HS-5 (cell line): ENCODE data around the gene ICOS.
"Not testable (repeated sequence)": the region's sequence is repeated elsewhere in the genome, so short reads cannot be mapped to it uniquely, and the experiment has no call there.

ENCODE experiments used
- DNase-seq: peaks from one replicate; pipeline ENCODE4 v3.0.0-alpha.2; 2012; ENCODE audit warnings: low read depth

The ICOS gene

DNA sequence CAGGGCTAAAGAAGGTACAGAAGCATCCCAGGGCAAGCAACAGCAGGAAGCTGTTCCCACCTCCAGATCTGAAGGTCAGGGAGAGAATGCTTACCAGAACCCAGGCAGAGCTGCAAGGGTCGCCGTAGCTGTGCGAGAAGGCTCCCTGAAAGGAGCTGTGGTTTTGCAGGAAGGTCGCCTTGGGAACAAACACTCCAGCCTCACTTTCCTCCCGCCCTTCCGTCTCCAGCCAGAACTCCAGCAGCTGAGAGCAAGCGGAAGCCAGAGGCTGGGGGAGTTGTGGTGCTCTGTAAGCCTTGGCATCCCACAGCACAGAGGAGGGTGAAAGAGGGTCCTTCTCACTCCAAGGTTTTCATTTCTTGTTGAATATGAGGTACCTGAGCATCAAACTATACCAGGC lies 18.3 kb upstream of the ICOS start:
- DNase-seq: no peak

DNA sequence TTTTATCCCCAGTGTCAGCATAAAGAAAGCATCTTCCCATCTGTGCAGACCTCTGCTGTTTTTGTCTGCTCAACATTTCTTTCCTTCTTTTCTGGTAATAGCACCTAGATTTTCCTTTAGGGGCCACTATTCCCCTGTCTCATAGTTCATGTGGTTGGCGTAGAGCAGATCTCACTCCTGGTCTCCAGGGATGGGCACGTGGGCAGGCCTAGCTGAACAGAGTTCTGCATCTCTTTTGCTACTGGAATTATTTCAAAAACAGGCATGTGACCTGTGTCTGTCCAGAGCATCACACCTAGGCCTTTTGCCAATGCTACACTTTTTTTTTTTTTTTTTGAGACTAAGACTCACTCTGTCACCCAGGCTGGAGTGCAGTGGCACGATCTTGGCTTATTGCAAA lies 17.7 kb upstream of the ICOS start:
- DNase-seq: no peak

DNA sequence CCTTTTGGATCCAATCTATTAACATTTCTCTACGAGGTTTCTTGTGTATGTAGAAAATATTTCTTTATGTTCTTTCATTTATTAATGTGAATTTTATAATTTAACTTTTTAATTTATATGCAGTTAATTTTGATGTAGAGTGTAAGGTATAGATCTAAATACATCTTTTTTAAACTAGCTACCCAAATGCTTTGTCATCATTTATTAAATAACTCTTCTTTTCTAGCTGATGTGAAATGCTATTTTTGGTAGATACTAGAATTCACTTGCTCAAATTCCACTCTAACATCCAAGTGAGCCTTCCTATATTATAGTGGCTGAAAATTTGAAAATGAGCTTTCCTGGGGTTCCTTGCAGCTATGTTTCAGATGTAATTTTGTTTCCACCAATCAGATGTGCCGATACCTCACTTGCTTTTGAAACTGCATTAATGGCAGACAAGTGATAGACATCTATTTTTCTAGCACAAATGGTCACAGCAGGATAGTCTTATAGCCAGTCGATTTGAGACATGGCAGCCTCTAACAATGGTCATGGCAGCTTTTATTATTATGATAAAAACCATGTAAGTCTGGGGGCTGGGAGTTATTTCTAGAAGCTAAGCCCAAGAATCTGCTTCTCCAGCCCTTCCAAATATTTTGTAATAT lies 10.9 kb upstream of the ICOS start:
- no peak for DNase-seq

DNA sequence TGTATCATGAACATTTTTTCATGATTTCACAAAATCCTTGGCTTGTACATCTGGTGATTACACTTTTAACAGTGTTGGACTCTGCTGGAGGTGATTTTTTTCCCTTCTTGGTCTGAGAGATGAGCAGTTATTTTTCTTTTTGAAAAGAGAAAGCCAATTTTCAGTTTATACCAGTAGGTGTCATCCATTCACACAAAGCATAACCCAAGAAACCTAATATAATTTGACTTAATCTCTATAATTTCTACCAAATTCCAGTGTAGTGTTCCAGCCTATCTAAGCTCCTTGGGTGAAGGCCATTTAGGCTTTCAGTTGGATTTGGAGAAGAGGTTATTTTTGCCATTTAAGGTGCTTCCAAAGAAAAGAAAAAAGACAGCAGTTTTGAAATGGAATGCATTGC lies 7.7 kb upstream of the ICOS start:
- DNase-seq: no peak

DNA sequence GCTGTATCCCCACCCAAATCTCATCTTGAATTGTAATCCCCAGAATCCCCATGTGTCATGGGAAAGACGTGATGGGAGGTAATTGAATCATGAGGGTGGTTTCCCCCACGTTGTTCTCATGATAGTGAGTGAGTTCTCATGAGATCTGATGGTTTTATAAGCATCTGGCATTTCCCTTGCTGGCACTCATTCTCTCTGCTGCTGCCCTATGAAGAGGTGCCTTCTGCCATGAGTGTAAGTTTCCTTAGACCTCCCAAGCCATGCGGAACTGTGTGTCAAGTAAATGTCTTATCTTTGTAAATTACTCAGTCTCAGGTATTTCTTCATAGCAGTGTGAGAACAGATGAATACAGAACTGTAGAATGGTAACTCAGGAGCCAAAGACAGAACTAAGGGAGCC lies 5.3 kb upstream of the ICOS start:
- not testable (repeated sequence) for DNase-seq

DNA sequence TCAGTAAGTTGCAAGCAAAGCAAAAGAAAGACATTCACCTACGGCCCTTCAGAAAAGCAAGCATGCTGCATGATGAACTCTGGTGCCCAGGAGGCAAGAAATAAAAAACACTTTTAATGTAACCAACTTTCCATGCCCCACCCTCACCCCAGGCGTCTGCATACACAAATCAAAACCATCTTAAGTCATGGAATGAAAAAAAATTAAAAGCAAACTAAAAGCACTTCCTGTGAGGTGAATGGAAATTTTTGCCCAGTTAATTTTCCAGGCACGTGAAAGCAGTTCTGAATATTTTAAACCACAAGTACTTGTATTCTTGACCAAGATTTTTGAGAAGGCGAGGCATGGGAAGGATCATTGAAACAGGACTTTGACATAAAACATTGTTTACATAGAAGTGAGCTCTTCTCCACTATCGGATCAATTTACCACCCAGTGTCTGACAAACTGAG lies 2.5 kb upstream of the ICOS start:
- DNase-seq: no peak

DNA sequence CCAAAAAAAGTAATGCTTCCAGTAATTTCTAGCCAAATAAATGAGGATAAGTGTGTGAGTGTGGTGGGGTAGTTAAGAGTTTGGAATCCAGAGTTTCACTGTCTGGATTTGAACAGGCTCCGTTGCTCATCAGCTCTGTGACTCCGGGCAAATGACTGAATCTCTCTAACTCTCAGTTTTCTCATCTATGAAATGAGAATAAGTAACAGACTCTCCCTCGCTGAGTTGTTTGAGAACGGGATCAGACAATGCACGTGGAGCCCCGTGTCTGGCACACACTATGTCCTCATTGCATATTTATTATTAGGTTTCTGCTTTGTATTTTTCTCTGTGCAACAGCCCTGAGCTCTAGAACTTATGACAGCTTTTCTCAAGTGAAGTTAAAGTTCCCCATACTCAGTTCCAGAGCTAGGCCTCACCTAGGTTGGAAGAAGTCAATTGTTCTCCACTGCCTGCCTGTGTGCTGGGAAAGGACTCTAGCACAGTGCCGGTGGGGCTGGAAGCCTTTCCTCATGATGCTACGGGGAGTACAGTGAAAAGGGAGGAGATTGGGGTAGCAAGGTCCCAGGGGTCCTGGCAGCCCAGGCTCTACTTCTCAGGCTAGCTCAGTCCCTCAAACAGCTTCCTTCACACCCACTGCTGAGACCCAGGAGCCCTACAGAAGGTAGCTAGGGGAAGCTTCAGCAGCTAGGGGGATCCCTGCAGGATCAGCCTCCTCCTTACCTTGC lies 1.7 kb upstream of the ICOS start:
- DNase-seq: no peak

DNA sequence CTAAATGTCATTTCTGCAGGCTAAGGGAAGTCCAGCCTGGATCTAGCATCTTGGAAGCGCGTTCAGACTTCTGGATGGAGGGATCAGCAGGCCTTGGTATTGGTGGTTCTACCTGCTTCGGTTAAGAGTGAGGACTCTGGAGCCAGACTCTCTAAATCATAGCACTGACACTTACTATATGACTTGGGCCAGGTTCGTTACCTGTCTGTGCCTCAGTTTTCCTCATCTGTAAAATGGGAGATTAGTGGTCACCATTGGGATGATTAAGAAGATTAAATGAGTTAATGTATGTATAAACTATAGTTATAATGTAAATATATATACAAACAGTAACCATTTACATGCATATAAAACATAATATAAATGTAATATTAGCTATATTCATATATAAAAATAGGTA lies 995 bp upstream of the ICOS start:
- no peak for DNase-seq

DNA sequence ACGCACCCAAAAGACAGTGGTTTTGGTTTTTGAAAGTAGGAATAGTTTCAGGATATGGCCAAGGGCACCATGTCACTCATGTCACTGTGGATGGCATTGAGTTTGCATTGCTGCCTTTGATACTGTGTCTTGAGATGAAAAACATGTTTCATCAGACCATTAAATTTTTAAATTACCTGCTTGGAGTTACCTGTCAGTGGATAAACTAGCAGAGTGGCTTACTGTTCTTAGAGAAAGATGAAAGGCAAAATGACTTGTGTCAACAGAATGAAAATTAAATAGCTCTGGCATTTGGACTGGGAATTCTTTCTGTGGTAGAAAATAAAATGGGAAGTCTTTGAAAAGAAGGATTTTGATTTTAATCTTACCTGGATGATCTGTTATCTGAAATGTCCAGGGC lies 386 bp downstream of the ICOS start:
- DNase-seq: no peak

DNA sequence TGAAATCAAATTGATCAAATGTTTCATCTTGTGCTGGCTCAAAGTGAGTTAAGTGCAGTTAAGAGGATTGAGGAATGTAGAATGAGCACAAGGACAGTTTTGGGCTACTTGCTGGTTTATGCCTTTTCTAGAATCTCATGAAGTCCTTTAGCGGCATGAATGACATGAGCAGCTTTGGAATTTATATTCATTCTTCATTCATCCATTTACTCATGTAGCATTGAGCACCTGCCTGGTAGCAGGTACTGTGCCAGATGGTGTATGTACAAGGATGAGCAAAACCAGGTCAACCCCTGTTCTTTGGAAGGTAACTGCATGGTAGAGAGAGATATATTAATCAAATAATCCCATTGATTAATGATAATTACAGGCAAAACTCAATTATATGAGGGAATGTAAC lies 1.2 kb downstream of the ICOS start:
- no peak for DNase-seq

DNA sequence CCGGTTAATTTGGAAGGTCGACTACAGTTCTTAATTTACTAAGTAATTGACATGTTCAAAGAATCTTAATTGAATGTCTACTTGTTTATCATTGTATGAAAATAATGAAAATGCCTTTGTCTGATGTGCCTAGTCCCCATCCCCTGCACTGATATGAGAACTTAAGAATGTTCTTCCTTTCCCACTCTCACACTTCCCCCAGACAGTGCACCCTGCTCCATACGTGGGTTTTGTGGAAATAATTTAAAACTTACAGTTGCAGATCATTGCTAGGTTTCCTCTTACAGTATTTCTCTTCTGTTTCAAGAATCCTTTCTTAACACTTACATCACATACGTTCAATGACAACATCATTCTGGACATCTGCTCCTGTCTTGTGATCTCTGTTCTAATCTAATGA lies 3.5 kb downstream of the ICOS start:
- no peak for DNase-seq

DNA sequence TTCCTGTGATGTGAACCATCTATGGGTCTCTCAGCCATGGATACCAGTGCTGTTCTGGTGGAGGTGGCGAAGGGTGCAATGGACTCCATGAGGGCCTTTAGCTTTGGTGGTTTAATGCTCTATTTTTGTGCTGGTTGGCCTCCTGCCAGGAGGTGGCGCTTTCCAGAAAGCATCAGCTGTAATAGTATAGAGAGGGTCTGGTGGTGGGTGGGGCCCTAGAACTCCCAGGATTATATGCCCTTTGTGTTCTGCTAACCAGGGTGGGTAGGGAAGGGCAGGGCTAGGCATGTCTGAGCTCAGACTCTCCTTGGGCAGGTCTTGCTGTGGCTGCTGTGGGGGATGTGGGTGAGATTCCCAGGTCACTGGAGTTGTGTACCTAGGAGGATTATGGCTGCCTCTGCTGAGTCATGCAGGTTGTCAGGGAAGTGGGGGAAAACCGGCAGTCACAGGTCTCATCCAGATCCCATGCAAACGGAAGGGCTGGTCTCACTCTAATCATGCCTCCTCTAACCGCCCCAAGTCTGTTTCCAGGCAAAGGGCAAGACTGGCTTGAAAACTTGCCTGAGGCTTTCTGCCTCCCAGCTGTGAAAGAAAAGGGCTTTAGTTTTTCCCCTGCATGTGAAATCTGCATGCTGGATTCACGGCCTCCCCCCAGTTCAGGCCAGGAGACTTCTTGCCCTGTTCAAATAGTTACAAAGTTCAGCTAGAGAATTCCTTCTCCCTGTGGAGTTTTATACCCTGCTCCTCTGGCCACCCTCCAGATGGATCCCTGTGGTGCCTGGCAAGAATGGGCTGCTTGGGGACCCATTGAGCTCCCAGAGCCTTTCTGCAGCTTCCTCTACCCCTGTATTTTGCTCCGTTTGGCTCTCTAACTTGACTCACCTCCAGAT lies 7.2 kb downstream of the ICOS start:
- DNase-seq: not testable (repeated sequence)

DNA sequence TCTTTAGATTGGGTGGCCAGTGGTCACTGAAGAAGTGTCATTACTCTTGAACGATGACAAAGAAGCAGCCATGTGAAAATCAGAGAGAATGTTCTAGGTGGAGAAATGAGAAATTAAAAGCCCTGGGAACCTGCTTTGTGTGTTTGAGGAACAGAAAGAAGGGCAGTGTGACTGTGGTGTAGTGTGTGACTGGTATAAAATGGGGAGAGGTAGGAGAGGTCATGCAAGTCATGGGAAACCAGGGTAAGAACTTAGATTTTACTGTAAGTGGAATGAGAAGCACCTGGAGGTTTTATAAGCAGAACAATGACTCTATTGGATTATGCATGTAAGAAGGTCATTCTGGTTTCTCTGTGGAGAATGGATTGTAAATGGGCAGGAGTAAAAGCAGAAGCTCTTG lies 12.2 kb downstream of the ICOS start:
- DNase-seq: no peak

DNA sequence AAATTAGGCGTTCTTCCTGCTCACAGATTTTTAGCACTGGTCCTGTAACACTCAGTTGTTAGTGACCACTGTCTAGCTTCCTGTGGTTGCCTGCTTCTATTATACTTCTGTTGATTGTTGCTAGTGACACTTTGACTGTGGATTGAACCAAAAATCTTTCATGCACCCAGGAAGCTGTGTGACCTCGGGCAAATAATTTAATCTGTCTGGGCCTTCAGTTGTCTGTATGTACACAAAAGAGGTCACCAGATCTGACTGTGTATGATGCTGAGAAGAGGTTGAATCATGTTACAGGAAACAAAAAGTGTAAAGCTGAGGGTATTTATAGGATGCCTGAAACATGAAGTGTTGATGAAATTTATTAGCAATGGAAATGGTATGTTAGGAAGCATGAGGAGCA lies 12.7 kb downstream of the ICOS start:
- DNase-seq: peak; percentile 32

DNA sequence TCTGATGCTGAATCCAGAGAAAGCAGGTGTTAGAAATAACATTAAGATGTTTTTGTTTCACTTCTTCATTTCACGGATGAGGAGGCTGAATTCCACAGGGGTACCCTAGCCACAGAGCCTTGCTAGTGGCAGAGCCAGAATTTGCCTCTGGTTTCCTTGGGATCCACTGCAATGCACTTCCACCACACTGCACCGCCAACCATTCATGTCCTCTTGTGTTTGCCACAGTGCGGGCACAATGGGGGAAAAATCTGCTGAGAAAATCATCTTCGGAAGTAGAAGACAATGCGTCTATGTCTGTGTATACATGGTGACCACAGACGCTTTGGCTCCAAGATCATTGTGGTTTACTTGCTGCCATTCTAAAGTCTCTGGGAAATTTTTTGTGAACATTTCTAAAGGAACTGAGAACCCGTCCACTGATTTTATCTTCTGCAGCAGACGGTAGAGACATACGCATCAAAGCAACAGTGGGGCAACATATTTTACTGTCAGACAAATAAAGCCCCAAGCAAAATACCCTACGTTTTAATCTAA lies 14.9 kb downstream of the ICOS start:
- DNase-seq: no peak

DNA sequence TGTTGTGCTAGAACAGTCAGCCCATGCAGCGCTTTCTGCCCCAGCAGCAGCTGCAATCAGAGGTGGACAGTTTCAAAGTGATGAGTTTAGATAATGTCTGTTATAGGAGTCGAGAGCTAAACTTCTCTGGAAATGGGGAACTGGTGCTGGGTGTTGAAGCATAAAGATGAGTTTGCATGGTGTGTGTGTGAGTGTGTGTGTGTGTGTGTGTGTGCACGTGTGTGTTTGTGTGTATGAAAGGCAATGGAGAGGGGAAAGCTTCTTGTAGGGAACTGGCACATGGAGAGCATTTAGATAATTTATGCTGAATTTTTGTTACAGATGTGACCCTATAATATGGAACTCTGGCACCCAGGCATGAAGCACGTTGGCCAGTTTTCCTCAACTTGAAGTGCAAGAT lies 22.7 kb downstream of the ICOS start:
- no peak for DNase-seq

DNA sequence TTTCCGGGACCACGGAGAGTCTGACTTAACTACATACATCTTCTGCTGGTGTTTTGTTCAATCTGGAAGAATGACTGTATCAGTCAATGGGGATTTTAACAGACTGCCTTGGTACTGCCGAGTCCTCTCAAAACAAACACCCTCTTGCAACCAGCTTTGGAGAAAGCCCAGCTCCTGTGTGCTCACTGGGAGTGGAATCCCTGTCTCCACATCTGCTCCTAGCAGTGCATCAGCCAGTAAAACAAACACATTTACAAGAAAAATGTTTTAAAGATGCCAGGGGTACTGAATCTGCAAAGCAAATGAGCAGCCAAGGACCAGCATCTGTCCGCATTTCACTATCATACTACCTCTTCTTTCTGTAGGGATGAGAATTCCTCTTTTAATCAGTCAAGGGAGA lies 23.1 kb downstream of the ICOS start:
- DNase-seq: no peak

DNA sequence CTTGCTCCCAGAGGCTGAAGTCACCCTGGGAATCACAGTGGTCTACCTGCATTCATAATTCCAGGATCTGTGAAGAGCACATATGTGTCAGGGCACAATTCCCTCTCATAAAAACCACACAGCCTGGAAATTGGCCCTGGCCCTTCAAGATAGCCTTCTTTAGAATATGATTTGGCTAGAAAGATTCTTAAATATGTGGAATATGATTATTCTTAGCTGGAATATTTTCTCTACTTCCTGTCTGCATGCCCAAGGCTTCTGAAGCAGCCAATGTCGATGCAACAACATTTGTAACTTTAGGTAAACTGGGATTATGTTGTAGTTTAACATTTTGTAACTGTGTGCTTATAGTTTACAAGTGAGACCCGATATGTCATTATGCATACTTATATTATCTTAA lies 24.2 kb downstream of the ICOS start:
- DNase-seq: peak; percentile 18

DNA sequence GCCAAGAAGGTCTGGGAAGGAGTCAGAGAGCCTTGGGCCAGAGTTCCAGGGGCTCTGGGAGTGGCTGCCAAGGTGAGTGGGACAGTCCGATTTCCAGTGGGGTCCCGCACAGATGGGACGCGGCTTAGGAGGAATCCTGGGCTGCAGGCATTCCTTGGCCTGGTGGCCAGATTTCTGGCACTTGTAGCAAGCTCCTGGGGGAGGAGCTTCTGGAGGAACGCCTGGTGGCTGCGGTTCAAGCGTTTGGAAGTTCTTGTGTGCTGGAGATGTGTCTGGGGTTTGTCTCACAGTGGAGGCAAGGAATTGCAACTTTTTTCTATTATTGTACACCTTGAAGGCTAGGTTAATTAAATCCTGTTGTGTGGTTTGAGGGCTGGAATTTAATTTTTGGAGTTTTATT lies 28.6 kb downstream of the ICOS start:
- not testable (repeated sequence) for DNase-seq

DNA sequence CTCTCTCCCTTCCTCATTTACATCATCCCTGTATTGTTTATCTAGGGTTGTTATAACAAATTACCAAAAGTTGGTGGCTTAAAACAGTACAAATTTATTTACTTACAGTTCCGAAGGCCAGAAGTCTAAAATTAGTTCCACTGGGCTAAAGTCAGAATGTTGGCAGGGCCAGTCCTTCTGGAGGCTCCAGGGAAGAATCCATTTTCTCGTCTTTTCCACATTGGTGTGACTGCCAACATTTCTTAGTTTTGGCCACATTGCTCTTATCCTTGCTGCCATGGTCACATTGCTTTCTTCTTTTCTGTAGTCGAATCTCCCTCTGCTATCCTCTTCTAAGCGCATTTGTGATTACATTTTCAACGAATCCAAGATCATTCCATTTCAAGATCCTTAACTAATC lies 34.7 kb downstream of the ICOS start:
- no peak for DNase-seq

DNA sequence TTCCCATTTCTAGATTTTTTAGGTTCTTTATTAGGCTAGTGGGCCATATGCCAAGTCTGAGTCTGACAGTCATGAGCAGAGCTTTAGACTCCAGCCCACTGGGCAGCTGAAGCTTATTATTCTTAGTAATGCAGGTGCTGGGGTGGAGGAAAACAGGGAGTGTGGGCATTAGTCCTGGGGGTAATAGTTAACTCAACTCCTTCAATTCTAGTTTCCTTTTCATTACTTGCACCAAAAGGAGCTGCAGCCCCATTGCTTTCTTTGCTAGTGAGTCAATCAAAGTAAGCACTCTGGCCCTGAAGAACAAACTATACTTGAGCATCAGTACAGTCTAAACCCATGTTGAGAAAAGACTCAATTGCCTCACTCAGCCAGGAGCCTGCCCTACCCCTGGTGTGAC lies 35.5 kb downstream of the ICOS start:
- no peak for DNase-seq

DNA sequence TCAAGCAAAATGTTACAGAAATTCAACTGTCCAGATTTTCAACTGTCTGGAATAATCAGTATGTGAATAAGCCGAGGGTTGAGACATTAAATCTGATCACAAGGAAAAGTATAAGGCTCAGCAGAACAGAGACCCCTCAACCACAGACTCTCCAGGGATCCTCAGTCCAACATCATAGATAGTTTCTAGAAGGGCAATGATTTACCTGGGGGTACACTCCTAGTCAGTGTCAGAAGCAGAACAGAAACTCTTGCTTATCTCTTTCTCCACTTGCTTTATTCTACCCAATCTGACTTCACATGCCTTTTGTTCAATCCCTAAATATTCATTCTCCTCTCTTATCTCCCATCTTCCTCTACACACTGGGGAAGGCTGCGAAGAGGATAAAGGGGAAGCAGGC lies 36.4 kb downstream of the ICOS start:
- no peak for DNase-seq

DNA sequence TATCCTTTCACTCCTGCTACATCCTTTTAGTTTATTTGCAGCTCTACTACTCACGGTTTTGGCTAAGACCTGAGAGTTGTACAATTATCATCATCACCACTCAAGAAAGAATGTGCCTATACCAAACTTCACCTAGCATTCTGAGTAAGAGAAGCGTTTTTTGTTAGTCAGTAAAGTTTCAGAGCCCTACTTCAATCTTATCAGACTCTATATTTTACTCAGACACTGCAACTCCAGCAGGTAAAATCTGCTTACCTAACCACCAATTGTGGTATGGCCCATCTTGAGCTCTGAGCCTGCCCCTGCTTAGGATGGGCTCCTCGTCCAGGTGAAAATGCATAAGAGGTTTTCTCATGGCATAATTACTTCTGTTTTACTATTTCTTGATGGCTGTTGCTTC lies 37.1 kb downstream of the ICOS start:
- no peak for DNase-seq
